ENCODE data around the gene MMP2. TPM values are rescaled to one million over a fixed set of nuclear protein-coding genes. Genes with fewer than 3 reads are reported as not detected.

MMP2 gene
- total RNA-seq, 1 donor from 2014 or later: 452 TPM

- Mint-ChIP-seq H3K4me3 (ENCODE audit: unreplicated experiment) (no peak overlapping the region), H3K4me1 (ENCODE audit: unreplicated experiment) (peaks cover 54% of the 10 kb centered on the region), H3K27me3 (ENCODE audit: unreplicated experiment) (no peaks in the 10 kb centered on the region), H3K27ac (ENCODE audit: unreplicated experiment) (no peak overlapping the region), H3K36me3 (ENCODE audit: unreplicated experiment) (no peaks in the 10 kb centered on the region), H3K9me3 (ENCODE audit: unreplicated experiment) (no peaks in the 10 kb centered on the region)
- DNase-seq (ENCODE audit: extremely low spot score, unreplicated experiment): no peak
- TF ChIP-seq CTCF (IDR thresholded peaks at IDR 0.05): no peak
Measured at GRCh38 chr16:55473587-55473986, 5.4 kb upstream of the MMP2 start.

- Mint-ChIP-seq H3K9me3 (ENCODE audit: unreplicated experiment) (no peaks in the 10 kb centered on the region), H3K36me3 (ENCODE audit: unreplicated experiment) (no peaks in the 10 kb centered on the region), H3K4me1 (ENCODE audit: unreplicated experiment) (peaks cover 60% of the 10 kb centered on the region), H3K4me3 (ENCODE audit: unreplicated experiment) (no peak overlapping the region), H3K27me3 (ENCODE audit: unreplicated experiment) (no peaks in the 10 kb centered on the region), H3K27ac (ENCODE audit: unreplicated experiment) (no peak overlapping the region)
- TF ChIP-seq CTCF (IDR thresholded peaks at IDR 0.05): no peak
- no peak for DNase-seq (ENCODE audit: extremely low spot score, unreplicated experiment)
Measured at GRCh38 chr16:55474821-55475220, 4.2 kb upstream of the MMP2 start.

GRCh38 chr16:55475919-55476318 lies 3.1 kb upstream of the MMP2 start:
- Mint-ChIP-seq H3K27ac (ENCODE audit: unreplicated experiment) (no peak overlapping the region), H3K4me3 (ENCODE audit: unreplicated experiment) (no peak overlapping the region), H3K9me3 (ENCODE audit: unreplicated experiment) (no peaks in the 10 kb centered on the region), H3K27me3 (ENCODE audit: unreplicated experiment) (no peaks in the 10 kb centered on the region), H3K36me3 (ENCODE audit: unreplicated experiment) (no peaks in the 10 kb centered on the region), H3K4me1 (ENCODE audit: unreplicated experiment) (peaks cover 58% of the 10 kb centered on the region)
- TF ChIP-seq CTCF (IDR thresholded peaks at IDR 0.05): no peak
- DNase-seq (ENCODE audit: extremely low spot score, unreplicated experiment): no peak

GRCh38 chr16:55476625-55477533 lies 2.1 kb upstream of the MMP2 start:
- H3K4me1 Mint-ChIP-seq (ENCODE audit: unreplicated experiment): peaks cover 51% of the 10 kb centered on the region
- no peak for DNase-seq (ENCODE audit: extremely low spot score, unreplicated experiment)
- H3K27ac Mint-ChIP-seq (ENCODE audit: unreplicated experiment): no peak overlapping the region
- TF ChIP-seq CTCF (IDR thresholded peaks at IDR 0.05): no peak
- no peaks in the 10 kb centered on the region for H3K27me3 Mint-ChIP-seq (ENCODE audit: unreplicated experiment)
- H3K9me3 Mint-ChIP-seq (ENCODE audit: unreplicated experiment): no peaks in the 10 kb centered on the region
- no peak overlapping the region for H3K4me3 Mint-ChIP-seq (ENCODE audit: unreplicated experiment)
- no peaks in the 10 kb centered on the region for H3K36me3 Mint-ChIP-seq (ENCODE audit: unreplicated experiment)

GRCh38 chr16:55477736-55478135 lies 1.3 kb upstream of the MMP2 start:
- H3K4me3 Mint-ChIP-seq (ENCODE audit: unreplicated experiment): no peak overlapping the region
- H3K27me3 Mint-ChIP-seq (ENCODE audit: unreplicated experiment): no peaks in the 10 kb centered on the region
- H3K9me3 Mint-ChIP-seq (ENCODE audit: unreplicated experiment): no peaks in the 10 kb centered on the region
- H3K4me1 Mint-ChIP-seq (ENCODE audit: unreplicated experiment): peaks cover 50% of the 10 kb centered on the region
- no peaks in the 10 kb centered on the region for H3K36me3 Mint-ChIP-seq (ENCODE audit: unreplicated experiment)
- no peak for TF ChIP-seq CTCF (IDR thresholded peaks at IDR 0.05)
- no peak overlapping the region for H3K27ac Mint-ChIP-seq (ENCODE audit: unreplicated experiment)
- DNase-seq (ENCODE audit: extremely low spot score, unreplicated experiment): no peak

Data from osteocyte (in vitro differentiated cells).